Loucy (cell line): ENCODE data around the gene KRTAP21-2.

Source experiments
- H2AFZ ChIP-seq: fragments of 200-600 bp; sonication (generic); 2 replicates; pipeline ENCODE4 v1.6.0; 2016; ENCODE audit warnings: antibody characterized with exemption, mild to moderate bottlenecking, low read length, moderate library complexity
- H3F3A ChIP-seq: fragments of 200-600 bp; 2 replicates; pipeline ENCODE4 v1.6.0; 2016; ENCODE audit warnings: antibody characterized with exemption, low read depth, mild to moderate bottlenecking
- H3K27me3 ChIP-seq: fragments of 200-600 bp; sonication (generic); 2 replicates; pipeline ENCODE4 v1.6.1; 2014; ENCODE audit warnings: low read length, mild to moderate bottlenecking; ENCODE audit not compliant: insufficient read depth, poor library complexity, severe bottlenecking
- H3K36me3 ChIP-seq: fragments of 200-600 bp; sonication (generic); 2 replicates; pipeline ENCODE4 v1.6.1; 2016; ENCODE audit warnings: low read length; ENCODE audit not compliant: insufficient read depth
- H3K4me1 ChIP-seq: fragments of 200-600 bp; sonication (generic); 2 replicates; pipeline ENCODE4 v1.5.1; 2014; ENCODE audit warnings: low read length, mild to moderate bottlenecking; ENCODE audit not compliant: insufficient read depth, poor library complexity, severe bottlenecking
- H3K4me2 ChIP-seq: fragments of 200-600 bp; sonication (generic); 2 replicates; pipeline ENCODE4 v1.6.0; 2014; ENCODE audit warnings: antibody characterized with exemption, low read length, low read depth, mild to moderate bottlenecking; ENCODE audit not compliant: poor library complexity, severe bottlenecking
- H3K4me3 ChIP-seq: fragments of 200-600 bp; sonication (generic); 2 replicates; pipeline ENCODE4 v1.5.1; 2014; ENCODE audit warnings: low read length, mild to moderate bottlenecking, mixed read lengths; ENCODE audit not compliant: poor library complexity, severe bottlenecking
- H3K79me2 ChIP-seq: fragments of 200-600 bp; sonication (generic); 2 replicates; pipeline ENCODE4 v1.6.1; 2014; ENCODE audit warnings: low read length; ENCODE audit not compliant: insufficient read depth
- H3K9ac ChIP-seq: fragments of 200-600 bp; sonication (generic); 2 replicates; pipeline ENCODE4 v1.6.0; 2014; ENCODE audit warnings: mild to moderate bottlenecking, low read depth, low read length, moderate library complexity; ENCODE audit not compliant: poor library complexity, severe bottlenecking
- H3K9me2 ChIP-seq: fragments of 200-600 bp; sonication (generic); replicated peaks from 2 replicates; pipeline ENCODE4 v1.6.1; 2016; ENCODE audit warnings: low read depth, low read length, mixed read lengths
- H3K9me3 ChIP-seq: fragments of 200-600 bp; sonication (generic); 2 replicates; pipeline ENCODE4 v1.6.1; 2014; ENCODE audit warnings: mild to moderate bottlenecking, antibody characterized with exemption, low read length, low read depth; ENCODE audit not compliant: insufficient read depth
- H4K20me1 ChIP-seq: fragments of 200-600 bp; sonication (generic); 2 replicates; pipeline ENCODE4 v1.6.0; 2014; ENCODE audit warnings: antibody characterized with exemption, low read length, mild to moderate bottlenecking; ENCODE audit not compliant: insufficient read depth, poor library complexity, severe bottlenecking
- CTCF ChIP-seq: fragments of 200-600 bp; sonication (generic); conservative IDR thresholded peaks from 2 replicates; pipeline ENCODE4 v1.5.1; 2014; ENCODE audit warnings: mild to moderate bottlenecking, antibody characterized with exemption, low read length
- EZH2phosphoT487 ChIP-seq: fragments of 200-600 bp; IDR thresholded peaks from 2 replicates; pipeline ENCODE4 v1.6.1; 2018; ENCODE audit warnings: antibody characterized with exemption, mild to moderate bottlenecking, moderate library complexity, borderline replicate concordance

Gene KRTAP21-2

GRCh38 chr21:30719401-30719800, 27.7 kb downstream of the KRTAP21-2 start:
- Histone ChIP-seq H3K36me3 (no peaks in the 10 kb centered on the region), H3K4me2 (no peak overlapping the region), H3K27me3 (no peaks in the 10 kb centered on the region), H3K4me3 (no peak overlapping the region), H3K4me1 (no peaks in the 10 kb centered on the region), H3K9me3 (no peaks in the 10 kb centered on the region), H4K20me1 (no peaks in the 10 kb centered on the region), H3K9ac (no peak overlapping the region), H2AFZ (no peak overlapping the region), H3F3A (no peaks in the 10 kb centered on the region), H3K9me2 (no peaks in the 10 kb centered on the region), H3K79me2 (no peaks in the 10 kb centered on the region)
- TF ChIP-seq CTCF: no peak

GRCh38 chr21:30718239-30718909, 28.7 kb downstream of the KRTAP21-2 start, which contains the start of gene KRTAP21-3:
KRTAP21-3 (minus strand) TSS chr21:30718777; CDS start chr21:30718759, 18 bp downstream.
- Histone ChIP-seq H3F3A (no peaks in the 10 kb centered on the region), H3K9me3 (no peaks in the 10 kb centered on the region), H3K36me3 (no peaks in the 10 kb centered on the region), H3K4me3 (no peak within 1 kb of the TSS), H3K4me1 (no peaks in the 10 kb centered on the region), H3K79me2 (no peaks in the 10 kb centered on the region), H3K27me3 (no peaks in the 10 kb centered on the region), H3K9ac (no peak within 1 kb of the TSS), H3K4me2 (no peak within 1 kb of the TSS), H2AFZ (no peak within 1 kb of the TSS), H4K20me1 (no peaks in the 10 kb centered on the region), H3K9me2 (no peaks in the 10 kb centered on the region)
- no peak for TF ChIP-seq CTCF
- TF ChIP-seq EZH2phosphoT487: no peak

GRCh38 chr21:30717105-30717504, 30.0 kb downstream of the KRTAP21-2 start:
- Histone ChIP-seq H3K4me3 (no peak overlapping the region), H3K79me2 (no peaks in the 10 kb centered on the region), H3K4me2 (no peak overlapping the region), H2AFZ (no peak overlapping the region), H3K9me3 (no peaks in the 10 kb centered on the region), H3K4me1 (no peaks in the 10 kb centered on the region), H4K20me1 (no peaks in the 10 kb centered on the region), H3K9me2 (no peaks in the 10 kb centered on the region), H3K27me3 (no peaks in the 10 kb centered on the region), H3K36me3 (no peaks in the 10 kb centered on the region), H3K9ac (no peak overlapping the region), H3F3A (no peaks in the 10 kb centered on the region)
- TF ChIP-seq CTCF (no peak), EZH2phosphoT487 (no peak)
